NCI-H2171 (cell line): Measurements from ENCODE around the gene SH3D19.

Experiments
- DNase-seq: peaks from one replicate; lab custom pipeline; 2025; lab: John Stamatoyannopoulos, UW

SH3D19 gene

DNA sequence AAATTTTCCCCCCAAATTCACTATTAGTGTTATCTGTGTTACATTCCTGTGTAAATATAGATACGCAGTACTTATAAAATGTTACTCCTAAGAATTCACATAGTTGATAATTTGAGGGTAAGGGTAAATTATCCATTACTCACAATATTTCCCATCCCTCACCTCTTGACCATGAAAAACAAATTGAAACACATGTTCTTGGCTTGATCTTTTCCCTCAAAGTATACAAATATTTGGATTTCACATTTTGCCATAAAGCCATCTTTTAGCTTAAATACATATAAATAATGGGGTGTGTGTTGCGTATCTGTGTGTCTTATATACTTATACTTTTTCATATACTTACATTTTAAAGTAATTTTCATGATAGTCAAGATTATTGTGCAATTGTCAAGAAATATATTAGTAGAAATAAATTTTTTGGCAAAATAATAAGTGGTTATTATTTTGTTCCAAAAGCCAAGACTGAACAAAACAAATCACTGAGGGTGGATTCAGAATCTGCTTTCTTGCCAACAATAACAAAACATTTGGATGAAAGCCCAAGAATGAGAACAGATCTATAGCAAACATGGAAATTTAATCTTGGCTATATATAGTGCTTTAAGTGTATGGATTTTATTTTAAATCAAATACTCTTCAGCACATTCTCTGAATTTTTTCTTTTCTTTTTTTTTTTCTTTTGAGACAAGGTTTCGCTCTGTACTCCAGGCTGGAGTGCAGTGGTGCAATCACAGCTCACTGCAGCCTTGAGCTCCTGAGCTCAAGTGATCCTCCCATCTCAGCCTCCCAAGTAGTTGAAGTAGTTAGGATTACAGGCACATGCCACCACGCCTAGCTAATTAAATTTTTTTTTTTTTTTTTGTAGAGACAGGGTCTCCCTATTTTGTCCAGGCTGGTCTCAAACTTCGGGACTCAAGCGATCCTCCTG lies 97.0 kb downstream of the SH3D19 start:
- DNase-seq = no peak

DNA sequence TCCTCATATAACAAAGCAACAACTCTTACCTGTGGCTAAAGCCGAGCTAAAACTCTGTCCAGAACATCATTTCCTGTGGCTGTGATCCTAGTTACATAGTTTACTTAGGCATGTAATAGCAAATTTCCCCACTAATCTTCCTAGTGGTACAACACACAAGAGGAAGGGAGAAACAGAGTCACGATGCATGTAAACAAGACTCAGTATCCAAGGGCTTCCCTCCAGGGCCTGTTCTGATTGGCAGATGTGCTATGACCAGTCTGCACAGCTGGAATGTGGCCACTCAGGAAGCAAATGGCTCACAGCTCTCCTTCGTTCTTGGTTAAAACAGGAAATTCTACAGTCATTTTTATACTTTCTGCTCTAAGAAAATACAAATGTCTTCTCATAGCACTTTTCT lies 97.7 kb downstream of the SH3D19 start:
- no peak for DNase-seq

- DNase-seq = no peak
Measured at GRCh38 chr4:151227172-151227571, 98.2 kb downstream of the SH3D19 start.

DNA sequence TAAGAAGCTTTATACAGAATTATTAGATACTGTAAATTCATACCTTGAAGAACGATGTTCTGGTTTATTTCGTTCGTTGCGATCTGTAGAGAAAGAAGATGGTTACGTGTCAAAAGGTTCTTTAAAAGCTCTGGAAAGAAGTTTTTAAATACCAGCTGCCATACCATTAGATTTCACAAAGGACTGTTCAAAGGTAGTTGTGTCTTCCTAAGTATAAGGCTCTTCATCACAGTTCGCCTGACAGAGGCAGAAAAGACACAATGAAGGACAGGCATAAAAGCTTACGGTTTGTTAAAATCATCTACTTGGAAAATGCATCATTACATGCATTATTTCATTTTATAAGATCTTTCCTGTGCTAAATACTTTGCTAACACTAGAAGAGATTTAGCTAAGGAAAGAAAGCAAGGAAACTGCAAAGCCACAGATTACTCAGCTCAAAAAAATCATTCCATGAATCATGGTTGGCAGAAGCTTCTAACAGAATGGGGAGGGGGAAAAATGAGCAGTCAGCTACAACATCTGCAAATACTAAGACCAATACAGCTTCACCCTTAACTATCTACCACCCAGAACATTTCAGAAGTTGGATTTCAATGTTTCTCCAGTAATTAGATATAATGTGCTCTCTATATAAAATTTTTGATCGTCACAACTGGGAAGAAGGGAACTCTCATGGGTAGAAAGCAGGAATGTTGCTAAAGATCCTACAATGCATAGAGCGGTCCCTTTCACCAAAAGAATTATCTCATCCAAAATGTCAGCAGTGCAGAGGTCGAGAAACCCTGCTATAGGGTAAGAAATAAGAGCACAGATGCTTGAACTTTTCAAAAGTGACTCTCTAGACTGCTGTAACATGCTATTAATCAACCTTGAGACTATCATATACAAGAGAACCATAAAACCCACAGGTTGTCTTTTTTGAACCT lies 99.1 kb downstream of the SH3D19 start:
- DNase-seq = no peak

GRCh38 chr4:151223465-151223864 lies 101.9 kb downstream of the SH3D19 start:
- no peak for DNase-seq

DNA sequence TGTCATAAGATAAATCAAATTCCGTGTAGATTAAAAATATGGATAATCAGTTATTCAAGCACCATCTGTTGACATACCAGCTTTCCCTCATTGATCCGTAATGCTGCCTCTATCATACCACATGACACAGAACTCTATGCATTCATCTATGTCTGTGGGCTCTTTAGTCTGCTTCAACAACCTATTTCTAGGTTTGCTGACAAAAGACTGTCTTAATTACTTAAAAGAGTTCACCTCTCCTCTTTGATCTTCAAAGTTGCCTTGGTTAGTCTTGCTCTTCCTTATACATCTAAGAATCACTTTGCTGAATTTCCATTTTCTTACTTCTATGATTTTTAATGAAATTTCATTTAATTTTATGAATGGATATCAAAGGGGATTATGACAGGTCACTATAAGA lies 105.5 kb downstream of the SH3D19 start:
- no peak for DNase-seq

GRCh38 chr4:151219091-151219490 lies 106.3 kb downstream of the SH3D19 start:
- DNase-seq = no peak

- DNase-seq = no peak
Measured at GRCh38 chr4:151218343-151218742, 107.1 kb downstream of the SH3D19 start.

DNA sequence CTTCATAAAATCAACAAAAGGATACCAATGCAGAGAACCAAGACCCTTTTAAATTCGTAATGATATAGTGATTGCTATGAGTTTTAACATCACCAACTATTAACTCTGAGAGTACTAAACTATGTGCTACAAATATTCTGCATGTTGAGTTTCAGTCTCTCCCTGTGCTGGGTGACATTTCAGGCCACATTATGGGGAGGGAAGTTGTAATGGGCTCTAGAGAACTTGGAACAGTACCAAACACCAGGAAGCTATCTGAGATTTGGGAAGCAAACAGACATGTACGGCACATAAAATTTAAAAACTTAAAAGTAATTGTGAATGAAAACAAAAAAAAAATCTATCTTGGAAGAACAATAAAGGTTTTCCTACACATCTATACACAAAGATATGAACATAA lies 108.1 kb downstream of the SH3D19 start:
- no peak for DNase-seq

GRCh38 chr4:151215295-151215694 lies 110.1 kb downstream of the SH3D19 start:
- DNase-seq = no peak

DNA sequence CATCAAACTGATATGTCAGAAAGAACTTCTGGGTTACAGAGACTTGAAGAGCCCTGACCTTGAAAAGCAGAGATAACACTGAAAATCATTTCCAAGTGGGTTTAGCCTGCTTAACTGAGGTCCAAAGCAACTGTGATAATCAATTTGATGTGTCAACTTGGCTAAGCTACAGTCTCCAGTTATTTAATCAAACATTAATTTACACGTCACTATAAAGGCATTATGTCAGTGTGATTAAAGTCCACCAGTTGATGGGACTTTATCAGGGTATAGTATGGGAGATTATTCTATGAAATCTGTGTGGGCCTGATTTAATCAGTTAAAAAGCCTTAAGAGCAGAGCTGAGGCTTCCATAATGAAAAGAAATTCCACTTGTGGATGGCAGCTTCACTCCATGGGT lies 117.5 kb downstream of the SH3D19 start:
- no peak for DNase-seq

GRCh38 chr4:151207186-151207585 lies 118.2 kb downstream of the SH3D19 start:
- DNase-seq = no peak

GRCh38 chr4:151206241-151207005 lies 119.0 kb downstream of the SH3D19 start:
- DNase-seq = no peak

DNA sequence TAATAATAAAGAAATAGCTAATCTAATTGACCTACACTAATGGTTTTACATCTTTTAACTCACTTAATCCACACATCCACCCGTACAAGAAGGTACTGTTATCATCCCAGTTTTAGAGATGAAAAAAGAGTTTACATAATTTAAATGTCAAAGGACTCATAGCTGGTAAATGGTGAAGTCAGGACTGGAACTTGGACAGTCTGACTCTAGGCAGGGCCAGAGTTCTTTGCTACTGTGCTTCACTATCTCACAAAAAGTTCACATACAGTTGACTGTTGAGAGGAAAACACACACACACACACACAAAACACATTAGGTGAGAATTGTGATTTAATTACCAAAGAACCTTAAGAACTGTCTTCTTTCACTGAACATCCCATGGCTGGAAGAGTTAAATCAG lies 119.7 kb downstream of the SH3D19 start:
- DNase-seq = no peak

- DNase-seq = no peak
Measured at GRCh38 chr4:151204925-151205524, 120.4 kb downstream of the SH3D19 start.

GRCh38 chr4:151202851-151203455 lies 122.5 kb downstream of the SH3D19 start:
- no peak for DNase-seq

GRCh38 chr4:151202381-151202780 lies 123.0 kb downstream of the SH3D19 start:
- no peak for DNase-seq

DNA sequence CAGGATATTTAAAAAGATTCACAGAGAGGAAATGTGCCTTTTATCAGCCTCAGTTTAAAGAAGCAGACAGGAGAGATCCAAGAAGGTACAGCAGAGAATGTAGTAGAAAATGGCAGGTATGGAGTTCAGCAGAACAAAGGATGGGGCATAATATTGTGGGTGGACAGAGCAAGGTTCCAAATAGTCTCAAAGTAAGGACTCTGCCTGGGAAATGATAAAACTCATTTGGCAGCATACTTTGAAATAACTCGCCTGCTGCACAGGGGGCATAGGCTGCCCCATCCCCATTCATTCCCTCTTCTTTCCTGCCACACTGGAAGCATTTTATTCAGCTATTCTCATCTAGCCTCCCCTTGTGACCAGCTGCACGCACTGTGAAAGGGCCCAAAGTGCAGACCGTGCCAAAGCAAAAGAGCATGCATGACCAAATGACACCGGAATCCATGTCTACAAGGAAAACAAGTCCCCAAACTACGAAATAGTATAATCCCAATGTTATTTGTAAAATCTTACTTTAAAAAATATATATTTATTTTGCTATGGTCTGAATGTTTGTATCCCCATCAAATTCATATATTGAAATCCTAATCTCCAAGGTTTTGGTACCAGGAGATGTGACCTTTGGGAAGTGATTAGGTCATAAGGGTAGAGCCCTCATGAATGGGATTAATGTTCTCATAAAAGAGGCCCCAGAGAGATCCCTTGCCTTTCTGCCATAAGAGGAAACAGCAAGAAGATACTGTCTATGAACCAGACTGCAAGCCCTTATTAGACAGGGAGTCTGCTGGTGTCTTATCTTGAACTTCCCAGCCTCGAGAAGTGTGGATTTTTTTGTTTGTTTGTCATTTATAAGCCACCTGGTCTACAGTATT lies 125.8 kb downstream of the SH3D19 start:
- no peak for DNase-seq

GRCh38 chr4:151198748-151199147 lies 126.7 kb downstream of the SH3D19 start:
- DNase-seq = no peak

DNA sequence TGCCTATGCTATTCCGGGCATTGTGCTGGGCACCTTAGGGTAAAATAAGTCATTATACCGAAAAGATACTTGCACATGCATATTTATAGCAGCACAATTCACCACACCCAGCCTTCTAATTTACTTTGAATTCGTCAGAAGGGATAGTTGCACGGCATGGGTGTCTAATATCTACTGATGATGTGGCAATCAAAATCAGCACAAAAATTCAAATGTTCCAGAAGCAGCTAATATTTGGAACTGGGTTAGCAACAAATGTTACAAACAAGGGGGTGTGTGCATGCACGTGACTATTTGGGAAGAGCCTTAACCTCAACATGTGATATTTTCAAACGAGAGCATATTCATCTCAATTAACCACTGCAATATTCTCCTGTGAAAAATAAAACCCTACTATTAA lies 128.2 kb downstream of the SH3D19 start:
- DNase-seq = no peak
